Measurements from ENCODE around the gene F8.

The F8 gene

DNA sequence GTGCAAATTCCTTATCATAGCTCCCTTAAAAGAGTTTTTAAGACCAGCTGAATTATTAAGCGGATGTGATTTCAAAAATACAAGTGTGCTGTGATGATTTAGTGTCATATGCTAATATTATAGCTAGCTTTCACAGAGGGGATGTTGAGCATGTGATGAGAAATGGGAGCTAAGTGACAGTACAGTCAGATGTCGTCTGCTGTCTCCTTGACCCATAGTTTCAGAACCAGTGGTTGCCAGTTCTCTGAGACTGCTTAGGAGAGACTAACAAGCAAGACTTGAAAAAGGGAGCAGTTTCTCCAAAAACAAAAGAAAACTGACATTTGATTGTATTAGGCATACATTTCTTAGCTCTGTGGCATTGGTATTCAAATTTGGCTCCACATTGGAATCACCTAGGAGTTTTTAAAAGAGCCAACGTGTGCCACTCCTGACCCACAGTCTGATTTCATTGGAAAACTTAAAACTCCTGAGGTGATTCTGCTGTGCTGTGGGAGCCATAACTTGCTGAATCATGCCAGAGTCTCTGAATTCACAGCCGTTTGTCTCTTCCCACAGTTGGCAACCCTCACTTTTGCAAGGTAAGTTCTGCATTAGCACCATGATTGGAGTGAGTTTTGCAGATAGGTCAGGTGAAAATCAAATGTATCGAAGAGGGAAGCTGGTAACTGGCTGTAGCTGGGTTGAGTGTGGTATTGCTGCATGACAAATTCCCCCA, 24.4 kb upstream of the F8 start:
- H3K79me2 ChIP-seq (ENCODE audit: control insufficient read depth, insufficient read depth, low read length, poor library complexity) = no peaks in the 10 kb centered on the region
- H3K9ac ChIP-seq (ENCODE audit: low read length) = no peak overlapping the region
- WGBS (ENCODE audit: extremely low coverage, insufficient coverage, insufficient read length) = no CpG with 5 or more reads among the region's 5 CpGs
- no peak overlapping the region for H2BK120ac ChIP-seq (ENCODE audit: insufficient read depth, low read length, poor library complexity)
- H2AK5ac ChIP-seq (ENCODE audit: low read length) = no peak overlapping the region
- H2BK12ac ChIP-seq (ENCODE audit: low read length) = no peak overlapping the region
- no peak overlapping the region for H3K23ac ChIP-seq (ENCODE audit: low read length)
- H2BK5ac ChIP-seq (ENCODE audit: low read depth, low read length, poor library complexity) = no peak overlapping the region
- no peaks in the 10 kb centered on the region for H3K27me3 ChIP-seq (ENCODE audit: insufficient read depth, low read length)
- no peak overlapping the region for H3K4me2 ChIP-seq (ENCODE audit: low read length)
- H3K79me1 ChIP-seq (ENCODE audit: low read length) = no peaks in the 10 kb centered on the region
- no peak overlapping the region for H3K18ac ChIP-seq (ENCODE audit: low read length)
- H2AFZ ChIP-seq (ENCODE audit: insufficient read depth, low read length, poor library complexity) = no peak overlapping the region
- no peak overlapping the region for H4K91ac ChIP-seq (ENCODE audit: low read depth, low read length)
- H3K14ac ChIP-seq (ENCODE audit: low read length) = no peak overlapping the region
- peaks cover 2 to 6% of the 10 kb centered on the region in 2 experiments for H3K36me3 ChIP-seq (ENCODE audit: control insufficient read depth in 1 of 2, insufficient read depth in 2 of 2, low read length in 2 of 2)
- no peak overlapping the region for H3K4ac ChIP-seq (ENCODE audit: low read depth, low read length)
- H3K27ac ChIP-seq (ENCODE audit: low read depth, low read length) = no peak overlapping the region
- no peaks in the 10 kb centered on the region for H3K9me3 ChIP-seq (ENCODE audit: insufficient read depth, low read depth, low read length)
- no peak overlapping the region for H3K4me3 ChIP-seq (ENCODE audit: low read depth, low read length)
- H4K8ac ChIP-seq (ENCODE audit: low read depth, low read length) = no peak overlapping the region
- no peak overlapping the region for H4K12ac ChIP-seq (ENCODE audit: low read depth, low read length)
- no peaks in the 10 kb centered on the region for H3K4me1 ChIP-seq (ENCODE audit: control insufficient read depth in 1 of 2, insufficient read depth in 2 of 2, low read length in 2 of 2)
- DNase-seq = no peak

DNA sequence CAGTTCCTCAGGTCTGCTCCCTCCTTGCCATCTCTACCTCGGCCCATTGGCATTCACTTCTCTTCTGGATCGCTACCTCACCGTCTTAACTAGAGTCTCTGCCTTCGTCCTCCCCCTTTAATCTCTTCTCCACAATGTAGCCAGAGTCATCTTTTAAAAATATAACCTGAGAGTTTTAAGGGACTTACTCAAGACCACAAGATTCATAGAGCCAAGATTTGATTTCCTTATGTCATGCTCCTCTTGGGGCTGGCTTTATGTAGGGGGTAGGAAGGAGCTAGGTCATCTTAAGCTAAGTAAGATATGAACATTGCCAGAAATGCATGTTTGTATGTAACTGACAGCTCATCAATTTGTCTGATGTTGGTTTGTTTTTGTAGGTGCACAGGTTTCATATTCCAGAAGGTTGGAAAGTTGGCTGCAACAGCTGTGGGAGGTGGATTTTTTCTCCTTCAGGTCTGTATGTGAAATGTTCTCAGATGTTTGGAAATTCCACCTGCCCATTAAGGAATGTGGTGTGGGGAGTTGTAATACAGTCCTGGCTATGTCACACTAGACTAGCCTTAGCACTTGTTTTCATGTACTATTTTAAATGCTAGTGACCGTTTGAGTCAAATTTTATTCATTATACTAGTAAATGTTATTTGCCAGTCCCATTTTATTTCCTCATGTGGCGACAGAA, 23.7 kb upstream of the F8 start:
- H3K4me1 ChIP-seq (ENCODE audit: control insufficient read depth in 1 of 2, insufficient read depth in 2 of 2, low read length in 2 of 2) = no peaks in the 10 kb centered on the region
- H3K9me3 ChIP-seq (ENCODE audit: insufficient read depth, low read depth, low read length) = no peaks in the 10 kb centered on the region
- H3K14ac ChIP-seq (ENCODE audit: low read length) = no peak overlapping the region
- no peak overlapping the region for H4K91ac ChIP-seq (ENCODE audit: low read depth, low read length)
- H3K79me2 ChIP-seq (ENCODE audit: control insufficient read depth, insufficient read depth, low read length, poor library complexity) = no peaks in the 10 kb centered on the region
- no peak overlapping the region for H3K4me3 ChIP-seq (ENCODE audit: low read depth, low read length)
- no peak for DNase-seq
- H3K4me2 ChIP-seq (ENCODE audit: low read length) = no peak overlapping the region
- no peak overlapping the region for H2AK5ac ChIP-seq (ENCODE audit: low read length)
- H3K9ac ChIP-seq (ENCODE audit: low read length) = no peak overlapping the region
- H2AFZ ChIP-seq (ENCODE audit: insufficient read depth, low read length, poor library complexity) = no peak overlapping the region
- no peak overlapping the region for H2BK5ac ChIP-seq (ENCODE audit: low read depth, low read length, poor library complexity)
- H3K27ac ChIP-seq (ENCODE audit: low read depth, low read length) = no peak overlapping the region
- H3K18ac ChIP-seq (ENCODE audit: low read length) = no peak overlapping the region
- no peak overlapping the region for H4K8ac ChIP-seq (ENCODE audit: low read depth, low read length)
- H3K36me3 ChIP-seq (ENCODE audit: control insufficient read depth in 1 of 2, insufficient read depth in 2 of 2, low read length in 2 of 2) = peaks cover 2 to 4% of the 10 kb centered on the region in 2 experiments
- no peaks in the 10 kb centered on the region for H3K79me1 ChIP-seq (ENCODE audit: low read length)
- H2BK120ac ChIP-seq (ENCODE audit: insufficient read depth, low read length, poor library complexity) = no peak overlapping the region
- H4K12ac ChIP-seq (ENCODE audit: low read depth, low read length) = no peak overlapping the region
- H3K23ac ChIP-seq (ENCODE audit: low read length) = no peak overlapping the region
- H3K4ac ChIP-seq (ENCODE audit: low read depth, low read length) = no peak overlapping the region
- no CpG with 5 or more reads among the region's 6 CpGs for WGBS (ENCODE audit: extremely low coverage, insufficient coverage, insufficient read length)
- H3K27me3 ChIP-seq (ENCODE audit: insufficient read depth, low read length) = no peaks in the 10 kb centered on the region
- H2BK12ac ChIP-seq (ENCODE audit: low read length) = no peak overlapping the region

DNA sequence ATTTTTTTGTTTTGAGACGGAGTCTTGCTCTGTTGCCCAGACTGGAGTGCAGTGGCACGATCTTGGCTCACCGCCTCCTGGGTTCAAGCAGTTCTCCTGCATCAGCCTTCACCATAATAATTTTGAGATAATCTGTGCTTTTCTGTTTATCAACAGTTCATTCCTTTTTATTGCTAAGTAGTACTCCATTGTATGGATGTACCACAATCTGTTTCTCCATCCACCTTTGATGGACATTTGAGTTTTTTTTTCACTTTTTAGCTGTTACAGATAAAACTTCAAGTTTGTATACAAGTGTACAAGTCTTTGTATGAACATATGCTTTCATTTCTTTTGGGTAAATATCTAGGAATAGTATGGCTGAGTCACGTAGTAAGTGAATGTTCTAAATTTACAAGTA, 13.2 kb upstream of the F8 start:
- Histone ChIP-seq H2BK120ac (ENCODE audit: insufficient read depth, low read length, poor library complexity) (no peak overlapping the region), H3K27ac (ENCODE audit: low read depth, low read length) (no peak overlapping the region), H3K79me2 (ENCODE audit: control insufficient read depth, insufficient read depth, low read length, poor library complexity) (no peaks in the 10 kb centered on the region), H3K4me1 (ENCODE audit: control insufficient read depth in 1 of 2, insufficient read depth in 2 of 2, low read length in 2 of 2) (no peaks in the 10 kb centered on the region), H3K4me2 (ENCODE audit: low read length) (no peak overlapping the region), H3K79me1 (ENCODE audit: low read length) (no peaks in the 10 kb centered on the region), H4K8ac (ENCODE audit: low read depth, low read length) (no peak overlapping the region), H2BK12ac (ENCODE audit: low read length) (no peak overlapping the region), H2AFZ (ENCODE audit: insufficient read depth, low read length, poor library complexity) (no peak overlapping the region), H4K91ac (ENCODE audit: low read depth, low read length) (no peak overlapping the region), H3K27me3 (ENCODE audit: insufficient read depth, low read length) (no peaks in the 10 kb centered on the region), H3K23ac (ENCODE audit: low read length) (no peak overlapping the region), H2AK5ac (ENCODE audit: low read length) (no peak overlapping the region), H3K18ac (ENCODE audit: low read length) (no peak overlapping the region), H3K14ac (ENCODE audit: low read length) (no peak overlapping the region), H3K9me3 (ENCODE audit: insufficient read depth, low read depth, low read length) (no peaks in the 10 kb centered on the region), H2BK5ac (ENCODE audit: low read depth, low read length, poor library complexity) (no peak overlapping the region), H4K12ac (ENCODE audit: low read depth, low read length) (no peak overlapping the region), H3K4me3 (ENCODE audit: low read depth, low read length) (no peak overlapping the region), H3K4ac (ENCODE audit: low read depth, low read length) (no peak overlapping the region), H3K9ac (ENCODE audit: low read length) (no peak overlapping the region), H3K36me3 (ENCODE audit: control insufficient read depth in 1 of 2, insufficient read depth in 2 of 2, low read length in 2 of 2) (no peaks in the 10 kb centered on the region)
- no CpG with 5 or more reads among the region's 4 CpGs for WGBS (ENCODE audit: extremely low coverage, insufficient coverage, insufficient read length)
- no peak for DNase-seq

DNA sequence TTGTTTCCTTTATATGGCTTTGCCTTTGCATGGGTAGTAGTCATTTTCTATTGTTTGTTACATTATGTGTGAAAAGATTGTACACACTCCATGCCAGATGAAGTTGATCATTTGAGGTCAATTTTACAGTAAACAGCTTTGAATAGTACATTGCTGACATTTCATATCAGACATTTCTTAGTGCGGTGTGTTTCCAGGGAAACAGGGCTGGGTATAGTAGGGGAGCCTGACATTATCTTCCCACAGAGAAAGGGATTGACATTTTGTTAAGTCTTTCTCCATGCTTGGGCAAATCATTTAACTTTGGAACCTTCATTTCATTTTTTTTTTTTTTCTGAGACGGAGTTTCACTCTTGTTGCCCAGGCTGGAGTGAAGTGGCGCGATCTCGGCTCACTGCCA, 9.1 kb upstream of the F8 start:
- H2AK5ac ChIP-seq (ENCODE audit: low read length) = no peak overlapping the region
- no peak overlapping the region for H3K23ac ChIP-seq (ENCODE audit: low read length)
- H3K27me3 ChIP-seq (ENCODE audit: insufficient read depth, low read length) = no peaks in the 10 kb centered on the region
- H3K79me1 ChIP-seq (ENCODE audit: low read length) = peaks cover 5% of the 10 kb centered on the region
- no peaks in the 10 kb centered on the region for H3K9me3 ChIP-seq (ENCODE audit: insufficient read depth, low read depth, low read length)
- H3K18ac ChIP-seq (ENCODE audit: low read length) = no peak overlapping the region
- H4K91ac ChIP-seq (ENCODE audit: low read depth, low read length) = no peak overlapping the region
- peaks cover 5% of the 10 kb centered on the region for H3K79me2 ChIP-seq (ENCODE audit: control insufficient read depth, insufficient read depth, low read length, poor library complexity)
- no peak overlapping the region for H3K27ac ChIP-seq (ENCODE audit: low read depth, low read length)
- DNase-seq = no peak
- no peak overlapping the region for H3K4ac ChIP-seq (ENCODE audit: low read depth, low read length)
- no CpG with 5 or more reads among the region's 5 CpGs for WGBS (ENCODE audit: extremely low coverage, insufficient coverage, insufficient read length)
- H2BK120ac ChIP-seq (ENCODE audit: insufficient read depth, low read length, poor library complexity) = no peak overlapping the region
- no peak overlapping the region for H3K4me2 ChIP-seq (ENCODE audit: low read length)
- H2AFZ ChIP-seq (ENCODE audit: insufficient read depth, low read length, poor library complexity) = no peak overlapping the region
- no peak overlapping the region for H4K12ac ChIP-seq (ENCODE audit: low read depth, low read length)
- H2BK12ac ChIP-seq (ENCODE audit: low read length) = no peak overlapping the region
- H3K4me3 ChIP-seq (ENCODE audit: low read depth, low read length) = no peak overlapping the region
- no peak overlapping the region for H4K8ac ChIP-seq (ENCODE audit: low read depth, low read length)
- no peak overlapping the region for H3K14ac ChIP-seq (ENCODE audit: low read length)
- H3K9ac ChIP-seq (ENCODE audit: low read length) = no peak overlapping the region
- no peak overlapping the region for H2BK5ac ChIP-seq (ENCODE audit: low read depth, low read length, poor library complexity)
- H3K4me1 ChIP-seq (ENCODE audit: control insufficient read depth in 1 of 2, insufficient read depth in 2 of 2, low read length in 2 of 2) = no peaks in the 10 kb centered on the region
- H3K36me3 ChIP-seq (ENCODE audit: control insufficient read depth in 1 of 2, insufficient read depth in 2 of 2, low read length in 2 of 2) = no peaks in the 10 kb centered on the region

Data from trophoblast cell (in vitro differentiated cells and primary cell).